ENCODE measurements around the gene FAM83E. TPM values are rescaled to one million over a fixed set of nuclear protein-coding genes. Genes with fewer than 3 reads are reported as not detected.

The FAM83E gene
- total and polyA plus RNA-seq, 2 of the 8 experiments (the other 6 are each of a cell fraction or from before 2014, with no cell fraction given), result 1.8 to 5.3 TPM

GRCh38 chr19:48596237-48596636 lies 18.6 kb downstream of the FAM83E start (continued):
- no peak for TF ChIP-seq CHD7 (IDR thresholded peaks at IDR 0.05; ENCODE audit: insufficient replicate concordance, low read length)
- no peak for TF ChIP-seq EGR1 (IDR thresholded peaks at IDR 0.05; ENCODE audit: borderline replicate concordance, low read depth, low read length)
- TF ChIP-seq RNF2 (IDR thresholded peaks at IDR 0.05; ENCODE audit: borderline replicate concordance, low read depth, low read length, missing control alignments, poor library complexity, severe bottlenecking), result no peak
